Inferior parietal cortex (tissue), 1 donor: ENCODE data around the gene NCF4.

Experiments used
- DNase-seq: peaks from one replicate; pipeline ENCODE4 v3.0.0-alpha.2; 2016; ENCODE audit errors: extremely low spot score

The NCF4 gene

GRCh38 chr22:36838119-36839030, 22.4 kb upstream of the NCF4 start:
- no peak for DNase-seq

- no peak for DNase-seq
Measured at GRCh38 chr22:36839356-36840073, 21.3 kb upstream of the NCF4 start.

- DNase-seq, result no peak
Measured at GRCh38 chr22:36840106-36840505, 20.7 kb upstream of the NCF4 start.

GRCh38 chr22:36846271-36846670, 14.5 kb upstream of the NCF4 start:
- DNase-seq, result no peak

- DNase-seq, result no peak
Measured at GRCh38 chr22:36846949-36847348, 13.9 kb upstream of the NCF4 start.

GRCh38 chr22:36850056-36850455, 10.8 kb upstream of the NCF4 start:
- no peak for DNase-seq

- DNase-seq, result no peak
Measured at GRCh38 chr22:36850682-36851081, 10.1 kb upstream of the NCF4 start.

- DNase-seq, result no peak
Measured at GRCh38 chr22:36852056-36852973, 8.5 kb upstream of the NCF4 start.

- DNase-seq, result no peak
Measured at GRCh38 chr22:36853407-36854099, 7.3 kb upstream of the NCF4 start.

- no peak for DNase-seq
Measured at GRCh38 chr22:36855478-36855877, 5.3 kb upstream of the NCF4 start.

- DNase-seq, result peak; percentile 95
Measured at GRCh38 chr22:36856121-36856791, 4.5 kb upstream of the NCF4 start.

GRCh38 chr22:36856792-36857135, 4.0 kb upstream of the NCF4 start:
- DNase-seq, result no peak

GRCh38 chr22:36858156-36858555, 2.6 kb upstream of the NCF4 start:
- no peak for DNase-seq

GRCh38 chr22:36858966-36859365, 1.8 kb upstream of the NCF4 start:
- DNase-seq, result no peak

- no peak for DNase-seq
Measured at GRCh38 chr22:36860017-36860416, 789 bp upstream of the NCF4 start.

GRCh38 chr22:36860438-36860820, 377 bp upstream of the NCF4 start:
- DNase-seq, result no peak

GRCh38 chr22:36862251-36863242, 1.7 kb downstream of the NCF4 start:
- DNase-seq, result no peak

GRCh38 chr22:36863281-36863680, 2.5 kb downstream of the NCF4 start:
- DNase-seq, result no peak

- DNase-seq, result no peak
Measured at GRCh38 chr22:36863979-36864378, 3.2 kb downstream of the NCF4 start.
